ENCODE data around the gene WNT4.

WNT4 gene

GRCh38 chr1:22143065-22144033, at the start of gene WNT4:
Gene WNT4 (minus strand): TSS chr1:22143097. CDS start chr1:22142922, 175 bp downstream.
- DNase-seq (ENCODE audit: low read depth) = peak; percentile 37

GRCh38 chr1:22190731-22191130, 47.8 kb upstream of the WNT4 start:
- no peak for DNase-seq (ENCODE audit: low read depth)

GRCh38 chr1:22190251-22190650, 47.4 kb upstream of the WNT4 start:
- no peak for DNase-seq (ENCODE audit: low read depth)

- DNase-seq (ENCODE audit: low read depth) = no peak
Measured at GRCh38 chr1:22189619-22190018, 46.7 kb upstream of the WNT4 start.

GRCh38 chr1:22188914-22189313, 46.0 kb upstream of the WNT4 start:
- no peak for DNase-seq (ENCODE audit: low read depth)

GRCh38 chr1:22188436-22188835, 45.5 kb upstream of the WNT4 start:
- no peak for DNase-seq (ENCODE audit: low read depth)

GRCh38 chr1:22186311-22186710, 43.4 kb upstream of the WNT4 start:
- DNase-seq (ENCODE audit: low read depth) = no peak

- no peak for DNase-seq (ENCODE audit: low read depth)
Measured at GRCh38 chr1:22184892-22185612, 42.2 kb upstream of the WNT4 start.

- no peak for DNase-seq (ENCODE audit: low read depth)
Measured at GRCh38 chr1:22184454-22184853, 41.6 kb upstream of the WNT4 start.

- DNase-seq (ENCODE audit: low read depth) = no peak
Measured at GRCh38 chr1:22182715-22183114, 39.8 kb upstream of the WNT4 start.

- no peak for DNase-seq (ENCODE audit: low read depth)
Measured at GRCh38 chr1:22179197-22179803, 36.4 kb upstream of the WNT4 start.

- DNase-seq (ENCODE audit: low read depth) = no peak
Measured at GRCh38 chr1:22177354-22178003, 34.6 kb upstream of the WNT4 start.

GRCh38 chr1:22176258-22176657, 33.4 kb upstream of the WNT4 start:
- no peak for DNase-seq (ENCODE audit: low read depth)

GRCh38 chr1:22174446-22175220, 31.7 kb upstream of the WNT4 start:
- no peak for DNase-seq (ENCODE audit: low read depth)

GRCh38 chr1:22171951-22172715, 29.2 kb upstream of the WNT4 start:
- no peak for DNase-seq (ENCODE audit: low read depth)

GRCh38 chr1:22169816-22170215, 26.9 kb upstream of the WNT4 start:
- DNase-seq (ENCODE audit: low read depth) = no peak

GRCh38 chr1:22168412-22168973, 25.6 kb upstream of the WNT4 start:
- no peak for DNase-seq (ENCODE audit: low read depth)

- DNase-seq (ENCODE audit: low read depth) = no peak
Measured at GRCh38 chr1:22166439-22166838, 23.5 kb upstream of the WNT4 start.

GRCh38 chr1:22164841-22165808, 22.2 kb upstream of the WNT4 start:
- DNase-seq (ENCODE audit: low read depth) = no peak
